Nephron progenitor cell (in vitro differentiated cells): ENCODE results near the gene OTOP2.

Experiments used
- DNase-seq: peaks from one replicate; pipeline ENCODE4 v3.0.0; 2021
- H3K27ac Mint-ChIP-seq: 2 replicates; pipeline ENCODE4 v1.8.0; 2021; ENCODE audit warnings: mild to moderate bottlenecking, moderate library complexity, mixed read lengths
- H3K27me3 Mint-ChIP-seq: 2 replicates; pipeline ENCODE4 v1.8.0; 2021; ENCODE audit warnings: mild to moderate bottlenecking, low read depth, mixed read lengths; ENCODE audit not compliant: poor library complexity
- H3K36me3 Mint-ChIP-seq: 2 replicates; pipeline ENCODE4 v1.8.0; 2021; ENCODE audit warnings: low read depth, mixed read lengths
- H3K4me1 Mint-ChIP-seq: 2 replicates; pipeline ENCODE4 v1.8.0; 2021; ENCODE audit warnings: mixed read lengths
- H3K4me3 Mint-ChIP-seq: 2 replicates; pipeline ENCODE4 v1.8.0; 2021; ENCODE audit warnings: mild to moderate bottlenecking, moderate library complexity, mixed read lengths
- H3K9me3 Mint-ChIP-seq: 2 replicates; pipeline ENCODE4 v1.8.0; 2021; ENCODE audit warnings: mild to moderate bottlenecking, moderate library complexity, mixed read lengths
- CTCF ChIP-seq: fragments of 200-600 bp; sonication (generic); IDR thresholded peaks from 2 replicates; pipeline ENCODE4 v1.5.0; 2021; ENCODE audit warnings: antibody characterized with exemption

Gene OTOP2

GRCh38 chr17:74951680-74952421 is 27.8 kb downstream of the OTOP2 start:
- peaks cover 69% of the 10 kb centered on the region for H3K27me3 Mint-ChIP-seq
- no peaks in the 10 kb centered on the region for H3K9me3 Mint-ChIP-seq
- no peak overlapping the region for H3K4me3 Mint-ChIP-seq
- peaks cover 4% of the 10 kb centered on the region for H3K4me1 Mint-ChIP-seq
- no peak for TF ChIP-seq CTCF
- H3K27ac Mint-ChIP-seq: no peak overlapping the region
- no peaks in the 10 kb centered on the region for H3K36me3 Mint-ChIP-seq
- DNase-seq: no peak

GRCh38 chr17:74952431-74953133 is 28.5 kb downstream of the OTOP2 start:
- Mint-ChIP-seq H3K27me3 (peaks cover 65% of the 10 kb centered on the region), H3K4me1 (peaks cover 4% of the 10 kb centered on the region), H3K27ac (no peak overlapping the region), H3K36me3 (no peaks in the 10 kb centered on the region), H3K4me3 (no peak overlapping the region), H3K9me3 (no peaks in the 10 kb centered on the region)
- TF ChIP-seq CTCF: no peak
- no peak for DNase-seq

- DNase-seq: no peak
- Mint-ChIP-seq H3K4me1 (peaks cover 4% of the 10 kb centered on the region), H3K9me3 (no peaks in the 10 kb centered on the region), H3K27me3 (peaks cover 65% of the 10 kb centered on the region), H3K27ac (no peak overlapping the region), H3K36me3 (no peaks in the 10 kb centered on the region), H3K4me3 (no peak overlapping the region)
- TF ChIP-seq CTCF: no peak
Measured at GRCh38 chr17:74953134-74953687, 29.1 kb downstream of the OTOP2 start.

- no peak overlapping the region for H3K4me3 Mint-ChIP-seq
- TF ChIP-seq CTCF: no peak
- H3K27ac Mint-ChIP-seq: no peak overlapping the region
- H3K27me3 Mint-ChIP-seq: peaks cover 65% of the 10 kb centered on the region
- no peaks in the 10 kb centered on the region for H3K36me3 Mint-ChIP-seq
- H3K9me3 Mint-ChIP-seq: no peaks in the 10 kb centered on the region
- no peak for DNase-seq
- H3K4me1 Mint-ChIP-seq: peaks cover 4% of the 10 kb centered on the region
Measured at GRCh38 chr17:74954115-74954514, 30.0 kb downstream of the OTOP2 start.

GRCh38 chr17:74954665-74955421 is 30.8 kb downstream of the OTOP2 start:
- TF ChIP-seq CTCF: no peak
- Mint-ChIP-seq H3K9me3 (no peaks in the 10 kb centered on the region), H3K4me3 (no peak overlapping the region), H3K36me3 (no peaks in the 10 kb centered on the region), H3K27me3 (peaks cover 69% of the 10 kb centered on the region), H3K27ac (no peak overlapping the region), H3K4me1 (peaks cover 4% of the 10 kb centered on the region)
- no peak for DNase-seq
